IMR-90 (cell line): ENCODE measurements around the gene DGKD.

ENCODE experiments used
- BHLHE40 ChIP-seq: fragments of 150-350 bp; IDR thresholded peaks from 2 replicates; pipeline ENCODE4 v1.6.1; 2016; ENCODE audit warnings: mild to moderate bottlenecking, low read depth, low read length
- CTCF ChIP-seq: conservative IDR thresholded peaks from 2 replicates; pipeline ENCODE4 v1.5.1; 2012; ENCODE audit warnings: mild to moderate bottlenecking, low read depth, low read length, improper control_type of control experiment
- POLR2A ChIP-seq: IDR thresholded peaks from 2 replicates; pipeline ENCODE4 v1.6.1; 2012; ENCODE audit warnings: mild to moderate bottlenecking, low read depth, low read length
- RAD21 ChIP-seq: IDR thresholded peaks from 2 replicates; pipeline ENCODE4 v1.6.1; 2012; ENCODE audit warnings: low read length, improper control_type of control experiment
- RCOR1 ChIP-seq: IDR thresholded peaks from 2 replicates; pipeline ENCODE4 v1.6.1; 2012; ENCODE audit warnings: mild to moderate bottlenecking, low read length, improper control_type of control experiment; ENCODE audit not compliant: insufficient replicate concordance
- RFX5 ChIP-seq: IDR thresholded peaks from 2 replicates; pipeline ENCODE4 v1.8.0; 2012; ENCODE audit warnings: low read depth, mild to moderate bottlenecking, low read length, moderate library complexity
- USF2 ChIP-seq: fragments of 150-350 bp; IDR thresholded peaks from 2 replicates; pipeline ENCODE4 v1.6.1; 2017; ENCODE audit warnings: mild to moderate bottlenecking, antibody characterized with exemption, low read length, low read depth

GRCh38 chr2:233418052-233418760 is 63.9 kb downstream of the DGKD start:
- TF ChIP-seq CTCF (no peak), RFX5 (no peak), USF2 (no peak), RCOR1 (no peak), POLR2A (no peak), RAD21 (no peak), BHLHE40 (no peak)
